Calu3 (cell line): ENCODE measurements around the gene KCNJ14. TPM values are rescaled to one million over a fixed set of nuclear protein-coding genes. Genes with fewer than 3 reads are reported as not detected.

Experiments
- BruUV-seq: library from RNA; stranded (reverse); fragments of 400-500 nt; replicated peaks from 2 replicates; lab custom pipeline; 2021; lab: Mats Ljungman, UMichigan
- CTCF ChIA-PET: fragments of 300-600 bp; sonication (Branson Sonifier 250); formaldehyde crosslinking; loops from one replicate; lab custom pipeline; 2022; ENCODE audit warnings: antibody characterized with exemption; lab: Charles Lee
- DNase-seq: peaks from one replicate; pipeline ENCODE4 v3.0.0; 2022
- H3K27ac Mint-ChIP-seq: one replicate; pipeline ENCODE4 v1.8.0; 2022; ENCODE audit warnings: mixed read lengths; ENCODE audit not compliant: unreplicated experiment
- H3K27me3 Mint-ChIP-seq: one replicate; pipeline ENCODE4 v1.8.0; 2022; ENCODE audit warnings: mixed read lengths; ENCODE audit not compliant: unreplicated experiment
- H3K36me3 Mint-ChIP-seq: one replicate; pipeline ENCODE4 v1.8.0; 2022; ENCODE audit warnings: mild to moderate bottlenecking, moderate library complexity, mixed read lengths; ENCODE audit not compliant: insufficient read depth, unreplicated experiment
- H3K4me1 Mint-ChIP-seq: one replicate; pipeline ENCODE4 v1.8.0; 2022; ENCODE audit warnings: mild to moderate bottlenecking, low read depth, mixed read lengths; ENCODE audit not compliant: unreplicated experiment
- H3K4me3 Mint-ChIP-seq: one replicate; pipeline ENCODE4 v1.8.0; 2022; ENCODE audit warnings: mild to moderate bottlenecking, low read depth, moderate library complexity, mixed read lengths; ENCODE audit not compliant: unreplicated experiment
- H3K9me3 Mint-ChIP-seq: one replicate; pipeline ENCODE4 v1.8.0; 2022; ENCODE audit warnings: low read depth, mixed read lengths; ENCODE audit not compliant: unreplicated experiment
- CTCF ChIP-seq: fragments of 200-600 bp; IDR thresholded peaks from one replicate; pipeline ENCODE4 v1.8.0; 2022; ENCODE audit warnings: antibody characterized with exemption; ENCODE audit not compliant: unreplicated experiment
- intact Hi-C: fragments of 100-400 bp; cut with micrococcal nuclease; formaldehyde crosslinking; loops from one replicate; pipeline ENCODE4 v1.10.0; 2022; ENCODE audit not compliant: unreplicated experiment
- total RNA-seq: library from RNA; stranded (reverse); gene quantifications from 2 replicates; pipeline ENCODE4 v1.2.3, GENCODE V29; 2022

Gene KCNJ14
- total RNA-seq, 1 experiment from 2014 or later = 9.9 TPM

GRCh38 chr19:48510421-48511268 is 55.3 kb downstream of the KCNJ14 start:
- Mint-ChIP-seq H3K9me3 (no peaks in the 10 kb centered on the region), H3K4me3 (no peak overlapping the region), H3K4me1 (peaks cover 8% of the 10 kb centered on the region), H3K36me3 (peaks cover 9% of the 10 kb centered on the region), H3K27me3 (no peaks in the 10 kb centered on the region), H3K27ac (no peak overlapping the region)
- intact Hi-C loops = no loop called here
- TF ChIP-seq CTCF = no peak
- CTCF ChIA-PET = interaction anchor here (0.7 to 1.4 kb wide), 2 partner anchors 74 to 661 kb away, joined by 3 to 5 read pairs; no protein-coding TSS in a partner anchor
- no TSS peak for BruUV-seq
- DNase-seq = peak; percentile 68

GRCh38 chr19:48511321-48511731 is 56.0 kb downstream of the KCNJ14 start:
- Mint-ChIP-seq H3K4me1 (peaks cover 13% of the 10 kb centered on the region), H3K27me3 (no peaks in the 10 kb centered on the region), H3K36me3 (peaks cover 9% of the 10 kb centered on the region), H3K9me3 (no peaks in the 10 kb centered on the region), H3K27ac (no peak overlapping the region), H3K4me3 (no peak overlapping the region)
- CTCF ChIA-PET = interaction anchor here (0.7 kb wide), 1 partner anchor 662 kb away, joined by 5 read pairs; no protein-coding TSS in a partner anchor
- intact Hi-C loops = no loop called here
- no peak for DNase-seq
- BruUV-seq = no TSS peak
- TF ChIP-seq CTCF = no peak

- H3K9me3 Mint-ChIP-seq = no peaks in the 10 kb centered on the region
- no peaks in the 10 kb centered on the region for H3K27me3 Mint-ChIP-seq
- no peak for DNase-seq
- intact Hi-C loops = no loop called here
- H3K36me3 Mint-ChIP-seq = peaks cover 9% of the 10 kb centered on the region
- no peak for TF ChIP-seq CTCF
- peaks cover 17% of the 10 kb centered on the region for H3K4me1 Mint-ChIP-seq
- BruUV-seq = no TSS peak
- no peak within 1 kb of the TSS for H3K27ac Mint-ChIP-seq
- CTCF ChIA-PET = no interaction called here
- no peak within 1 kb of the TSS for H3K4me3 Mint-ChIP-seq
These were observed 56.6 kb downstream of the KCNJ14 start, which contains the start of gene LMTK3 for GRCh38 chr19:48511800-48512503. Gene LMTK3, minus strand, starts transcription at chr19:48511835. Its CDS starts 259 bp downstream, at chr19:48511576.

- H3K27ac Mint-ChIP-seq = no peak overlapping the region
- H3K36me3 Mint-ChIP-seq = peaks cover 9% of the 10 kb centered on the region
- no TSS peak for BruUV-seq
- CTCF ChIA-PET = interaction anchor here (0.6 kb wide), 1 partner anchor 149 kb away, joined by 3 read pairs; the partner anchor contains the start of genes SYNGR4 and TMEM143
- no peak for DNase-seq
- intact Hi-C loops = no loop called here
- no peaks in the 10 kb centered on the region for H3K27me3 Mint-ChIP-seq
- H3K4me3 Mint-ChIP-seq = no peak overlapping the region
- no peak for TF ChIP-seq CTCF
- H3K4me1 Mint-ChIP-seq = peaks cover 17% of the 10 kb centered on the region
- no peaks in the 10 kb centered on the region for H3K9me3 Mint-ChIP-seq
These were observed 57.3 kb downstream of the KCNJ14 start for GRCh38 chr19:48512504-48513288.
